ENCODE measurements around the gene ERFE. TPM values are rescaled to one million over a fixed set of nuclear protein-coding genes. Genes with fewer than 3 reads are reported as not detected.

The ERFE gene
- total and polyA plus RNA-seq, 5 experiments from 2014 or later, result not detected

DNA sequence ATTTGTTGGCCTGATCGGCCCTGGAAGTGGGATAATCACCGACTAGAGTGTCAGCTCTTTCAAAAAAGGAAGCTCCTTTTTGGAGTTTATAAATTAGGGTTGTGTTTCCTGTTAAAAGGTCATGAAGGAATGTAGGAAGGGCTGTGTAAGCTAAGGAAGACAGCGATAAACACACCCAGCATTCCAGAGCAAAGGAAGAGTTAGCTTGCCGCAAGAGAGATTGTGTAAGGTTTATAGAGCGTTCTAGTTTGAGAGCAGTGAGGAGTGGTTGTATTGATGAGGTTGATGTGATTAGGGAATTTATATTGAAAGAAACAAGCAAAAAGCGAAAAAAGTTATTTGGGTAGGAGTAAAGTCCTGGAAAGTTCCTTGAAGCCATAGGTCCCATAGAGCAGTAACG, 48.2 kb downstream of the ERFE start:
- Mint-ChIP-seq H3K4me3 (no peak overlapping the region), H3K9me3 (no peaks in the 10 kb centered on the region), H3K36me3 (no peaks in the 10 kb centered on the region), H3K27me3 (peaks cover 0 to 4% (median 0%) of the 10 kb centered on the region in 5 donors), H3K4me1 (peaks cover 6 to 18% (median 12%) of the 10 kb centered on the region in 4 donors), H3K27ac (no peak overlapping the region)
- POLR2A ChIA-PET, result no interaction called here
- no peak for ATAC-seq
- no peak for DNase-seq

DNA sequence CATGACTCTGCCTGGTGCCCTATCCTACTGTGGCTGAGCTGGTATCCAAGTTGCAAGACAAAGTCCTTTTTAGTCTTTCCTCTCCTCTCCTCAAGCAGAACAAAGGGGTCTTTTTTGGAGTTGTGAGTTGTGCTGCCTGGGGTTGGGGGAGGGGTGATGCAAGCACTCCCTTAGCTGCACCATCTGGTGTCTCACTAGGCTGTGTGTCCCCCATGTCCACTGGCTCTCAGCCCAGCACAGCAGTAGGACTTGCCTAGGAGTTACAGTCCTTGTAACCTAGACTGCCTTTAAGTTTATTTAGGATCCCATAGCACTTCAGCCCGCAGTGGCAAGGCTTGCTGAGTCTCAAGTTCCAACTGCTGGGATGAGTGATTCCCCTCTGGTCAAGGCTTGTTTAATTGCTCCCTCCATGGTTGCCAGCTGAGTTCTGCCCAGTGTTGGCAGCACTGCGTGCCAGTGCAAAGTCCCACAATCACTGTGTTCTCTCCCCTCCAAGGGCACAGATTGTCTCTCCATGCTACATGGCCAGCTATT, 57.9 kb downstream of the ERFE start:
- H3K4me1 Mint-ChIP-seq, result no peaks in the 10 kb centered on the region
- peaks cover 0 to 2% (median 0%) of the 10 kb centered on the region in 9 donors for H3K9me3 Mint-ChIP-seq
- POLR2A ChIA-PET, result interaction anchor here (1.3 kb wide), 1 partner anchor 13 kb away, joined by 4 read pairs; no protein-coding TSS in a partner anchor
- no peak for ATAC-seq
- no peak overlapping the region for H3K4me3 Mint-ChIP-seq
- DNase-seq, result no peak
- H3K27me3 Mint-ChIP-seq, result peaks cover 11 to 25% (median 23%) of the 10 kb centered on the region in 5 donors
- H3K36me3 Mint-ChIP-seq, result peaks cover 0 to 6% (median 2%) of the 10 kb centered on the region in 3 donors
- H3K27ac Mint-ChIP-seq, result no peak overlapping the region

Other genes with a start within 250 kb of the ERFE start
- gene UBE2F, start 192.0 kb upstream of the ERFE start, total RNA-seq, result 10 to 100 TPM; 33.9 to 35.2 TPM
- gene UBE2F, start 192.0 kb upstream of the ERFE start, polyA plus RNA-seq, result 10 to 100 TPM; 41.5 to 67.3 (median 67.0) TPM
- 10 to 100 TPM; 31.0 to 31.2 TPM for gene SCLY, start 98.0 kb upstream of the ERFE start, total RNA-seq
- 10 to 100 TPM; 10.8 to 17.1 (median 10.9) TPM for gene SCLY, start 98.0 kb upstream of the ERFE start, polyA plus RNA-seq
- gene ESPNL, start 58.6 kb upstream of the ERFE start, total RNA-seq, result under 1 TPM; 0.16 to 0.34 TPM
- gene ESPNL, start 58.6 kb upstream of the ERFE start, polyA plus RNA-seq, result not detected
- not detected for gene KLHL30, start 20.3 kb upstream of the ERFE start, total RNA-seq
- not detected for gene KLHL30, start 20.3 kb upstream of the ERFE start, polyA plus RNA-seq
- 100 to 1,000 TPM in 1 of 2 experiments, 10 to 100 TPM in 1; 83.5 to 100 TPM for gene ILKAP, start 44.7 kb downstream of the ERFE start, total RNA-seq
- gene ILKAP, start 44.7 kb downstream of the ERFE start, polyA plus RNA-seq, result 10 to 100 TPM; 39.1 to 42.1 (median 40.6) TPM
- 1 to 10 TPM; 1.7 to 2.0 TPM for gene HES6, start 81.1 kb downstream of the ERFE start, total RNA-seq
- 1 to 10 TPM in 1 of 3 donors, under 1 TPM in 1, not detected in 1; 0.33 to 2.0 TPM for gene HES6, start 81.1 kb downstream of the ERFE start, polyA plus RNA-seq
- gene PER2, start 129.6 kb downstream of the ERFE start, total RNA-seq, result 10 to 100 TPM; 10.3 to 11.1 TPM
- gene PER2, start 129.6 kb downstream of the ERFE start, polyA plus RNA-seq, result 1 to 10 TPM; 4.0 to 6.5 (median 4.7) TPM
- 1 to 10 TPM; 8.3 to 9.8 TPM for gene TRAF3IP1, start 161.5 kb downstream of the ERFE start, total RNA-seq
- 1 to 10 TPM; 4.8 to 6.7 (median 5.0) TPM for gene TRAF3IP1, start 161.5 kb downstream of the ERFE start, polyA plus RNA-seq

All from naive thymus-derived CD8-positive, alpha-beta T cell (primary cell).